HUDEP-2 (cell line): ENCODE data around the gene PYGL.
A peak's percentile ranks its signal among the peaks of the same experiment; 100 is the strongest.
"Not testable (repeated sequence)": the region's sequence is repeated elsewhere in the genome, so short reads cannot be mapped to it uniquely, and the experiment has no call there.

Source experiments
- DNase-seq, 76 experiments: peaks; one replicate each; lab custom pipeline; 2025; ENCODE audit not compliant: unreplicated experiment in 76 of 76; lab: John Stamatoyannopoulos, UW

Gene PYGL

DNA sequence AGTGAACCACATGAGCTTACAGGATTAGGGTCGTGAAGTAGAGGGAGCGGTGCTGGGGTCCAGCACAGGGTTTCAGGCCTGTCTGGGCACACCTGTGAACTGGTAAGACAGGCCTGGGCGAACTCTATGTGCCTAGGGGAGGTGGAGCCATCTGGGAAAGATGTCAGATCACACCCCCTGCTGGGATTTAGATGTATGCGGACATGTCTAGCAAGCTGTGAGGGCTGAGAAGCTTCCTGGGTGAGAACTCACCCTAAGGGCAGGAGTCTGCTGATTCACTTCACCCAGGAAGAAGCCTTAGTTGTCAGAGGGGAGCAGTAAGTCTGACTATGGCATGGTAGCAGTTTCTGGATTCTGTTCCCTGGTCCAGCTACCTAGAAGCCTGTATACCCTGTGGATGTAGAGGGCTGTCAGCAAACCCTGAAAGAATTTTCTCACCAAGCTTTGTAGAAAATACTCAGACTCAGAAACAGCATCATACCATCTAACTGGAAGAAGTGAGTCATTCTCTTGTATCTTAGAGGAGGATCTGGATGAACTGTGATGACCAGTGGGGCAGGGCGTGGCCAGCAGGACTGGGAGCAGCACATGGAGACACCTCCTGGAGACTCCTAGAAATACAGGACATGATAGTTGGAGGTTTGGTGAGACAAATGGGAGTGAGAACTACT lies 11.2 kb upstream of the PYGL start:
- peak in 72 of 76 experiments; percentile 3 to 84 (median 63) for DNase-seq

DNA sequence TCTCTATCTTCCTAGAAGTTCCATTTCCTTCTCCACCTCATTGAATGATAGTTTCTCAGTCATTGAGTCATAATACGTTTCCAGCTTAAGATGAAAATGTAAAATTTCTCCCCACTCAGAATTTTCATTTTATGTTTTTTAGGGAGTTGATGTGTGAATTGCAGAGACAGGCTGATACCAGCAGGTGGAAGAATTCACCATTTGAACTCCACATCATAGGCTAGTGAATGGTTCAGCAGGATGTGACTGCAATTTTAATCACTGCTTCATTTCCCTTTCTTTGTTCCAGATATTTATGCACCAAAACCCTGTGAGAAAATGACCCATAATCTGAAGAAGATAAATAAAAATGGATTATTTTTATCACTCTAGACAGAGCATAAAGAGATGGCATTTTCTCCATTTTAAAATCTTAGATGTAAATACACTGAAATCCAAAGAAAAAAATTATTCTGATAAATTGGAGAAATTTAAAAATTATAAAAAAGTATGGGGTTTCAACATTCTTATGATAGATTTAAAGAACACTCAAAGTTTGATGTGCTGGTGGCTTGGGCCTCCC lies 10.6 kb upstream of the PYGL start:
- peak in 5 of 76 experiments; percentile 1 to 23 (median 4) for DNase-seq

DNA sequence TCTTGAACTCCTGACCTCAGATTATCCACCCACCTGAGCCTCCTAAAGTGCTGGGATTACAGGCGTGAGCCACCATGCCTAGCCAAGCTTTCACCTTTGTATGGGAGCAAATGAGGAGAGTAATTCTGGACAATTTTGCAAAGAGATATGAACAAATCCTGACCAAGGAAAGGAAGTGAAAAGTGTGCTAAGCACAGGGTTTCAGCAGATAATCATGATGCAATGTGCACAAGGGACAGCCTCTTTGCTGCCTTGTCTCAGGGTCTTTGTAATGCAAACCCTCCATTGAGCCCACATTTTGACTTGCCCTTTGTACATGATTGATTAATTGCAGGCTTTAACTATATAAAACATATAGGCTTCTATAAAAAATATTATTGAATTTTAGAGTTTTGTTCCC lies 9.2 kb upstream of the PYGL start:
- no peak for DNase-seq

DNA sequence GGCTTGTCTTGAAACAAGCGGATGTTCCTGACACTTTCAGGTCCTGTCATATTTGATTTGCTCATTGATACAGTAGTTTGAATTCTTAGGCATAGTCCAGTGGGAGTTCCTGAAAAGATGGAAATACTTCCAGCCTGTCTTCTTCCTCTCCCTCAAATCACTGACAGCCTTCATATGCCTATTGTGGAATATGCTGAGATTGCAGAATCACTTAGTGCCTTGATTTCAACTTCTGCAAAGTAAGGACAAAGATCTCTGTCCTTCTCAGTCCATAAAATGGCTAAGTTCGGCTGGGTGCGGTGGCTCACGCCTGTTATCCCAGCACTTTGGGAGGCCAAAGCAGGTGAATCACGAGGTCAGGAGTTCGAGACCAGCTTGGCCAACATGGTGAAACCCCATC lies 6.7 kb upstream of the PYGL start:
- DNase-seq = no peak

DNA sequence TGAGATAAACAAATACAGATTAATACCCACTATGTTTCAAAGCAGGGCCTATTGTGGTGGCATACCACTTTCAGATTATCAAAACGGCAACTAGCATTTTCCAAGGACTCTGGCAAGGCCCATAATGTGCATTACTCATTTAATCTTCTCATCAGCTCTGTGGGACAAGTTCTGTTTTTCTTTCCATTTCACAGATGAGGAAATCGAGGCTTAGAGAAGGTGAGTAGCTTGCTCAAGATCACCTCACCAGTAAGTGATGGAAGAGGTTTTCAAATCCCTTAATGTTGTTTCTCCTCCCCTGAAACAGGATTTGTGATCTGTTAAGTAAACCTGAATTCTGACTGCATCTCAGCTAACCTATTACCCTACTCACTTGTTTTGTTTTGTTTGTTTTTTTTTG lies 3.9 kb upstream of the PYGL start:
- no peak for DNase-seq

DNA sequence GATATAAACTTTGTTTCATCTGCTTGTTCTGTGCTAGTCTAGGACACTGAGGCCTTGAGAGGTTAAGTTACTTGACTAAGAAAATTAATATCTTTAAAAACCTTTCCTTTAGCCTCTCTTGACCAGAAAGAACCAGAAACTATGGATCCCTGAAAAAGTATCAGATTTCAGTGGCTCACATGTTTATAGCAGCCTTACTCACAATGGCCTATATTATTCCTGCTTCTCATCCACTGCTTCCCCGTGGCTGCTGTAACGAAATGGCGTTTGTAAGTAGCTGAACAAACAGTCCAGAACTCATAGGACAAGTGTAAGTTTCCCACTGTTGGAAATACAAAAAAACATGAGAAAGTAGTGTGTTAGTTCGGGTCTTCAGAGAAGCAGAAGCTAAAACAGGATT lies 3.2 kb upstream of the PYGL start:
- DNase-seq = no peak

DNA sequence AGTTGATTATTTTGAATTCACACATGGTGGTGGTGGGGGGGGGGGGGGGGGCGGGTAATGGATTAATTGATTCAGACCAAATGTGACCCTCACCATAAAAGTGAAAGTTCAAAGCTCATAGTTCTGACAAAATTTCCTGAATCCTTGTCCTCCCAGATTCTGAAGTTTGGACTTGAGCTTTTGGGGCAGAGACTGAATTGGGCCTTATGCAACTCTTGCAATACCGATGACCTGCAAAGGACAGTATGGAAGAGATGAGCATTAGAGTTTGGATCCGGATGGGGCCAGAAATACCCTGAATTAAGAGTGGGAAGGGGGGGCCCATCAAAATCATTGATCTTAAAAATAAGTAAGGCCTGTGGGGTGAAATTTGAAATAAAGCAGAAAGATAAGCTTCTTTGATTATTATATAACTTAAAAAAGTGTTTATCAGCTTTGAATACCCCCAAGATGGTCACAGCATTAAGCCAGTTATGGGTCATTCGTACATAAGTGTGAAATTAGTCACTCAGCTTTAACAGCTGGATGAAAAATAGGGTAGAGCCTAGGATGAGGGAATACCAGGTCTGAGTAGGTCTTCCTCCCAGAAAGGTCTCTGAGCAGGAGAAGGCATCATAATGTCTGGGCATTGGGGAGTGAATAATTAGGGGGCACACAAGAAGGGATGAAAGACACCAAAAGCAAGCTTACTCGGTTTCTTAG lies 2.1 kb upstream of the PYGL start:
- DNase-seq = no peak

DNA sequence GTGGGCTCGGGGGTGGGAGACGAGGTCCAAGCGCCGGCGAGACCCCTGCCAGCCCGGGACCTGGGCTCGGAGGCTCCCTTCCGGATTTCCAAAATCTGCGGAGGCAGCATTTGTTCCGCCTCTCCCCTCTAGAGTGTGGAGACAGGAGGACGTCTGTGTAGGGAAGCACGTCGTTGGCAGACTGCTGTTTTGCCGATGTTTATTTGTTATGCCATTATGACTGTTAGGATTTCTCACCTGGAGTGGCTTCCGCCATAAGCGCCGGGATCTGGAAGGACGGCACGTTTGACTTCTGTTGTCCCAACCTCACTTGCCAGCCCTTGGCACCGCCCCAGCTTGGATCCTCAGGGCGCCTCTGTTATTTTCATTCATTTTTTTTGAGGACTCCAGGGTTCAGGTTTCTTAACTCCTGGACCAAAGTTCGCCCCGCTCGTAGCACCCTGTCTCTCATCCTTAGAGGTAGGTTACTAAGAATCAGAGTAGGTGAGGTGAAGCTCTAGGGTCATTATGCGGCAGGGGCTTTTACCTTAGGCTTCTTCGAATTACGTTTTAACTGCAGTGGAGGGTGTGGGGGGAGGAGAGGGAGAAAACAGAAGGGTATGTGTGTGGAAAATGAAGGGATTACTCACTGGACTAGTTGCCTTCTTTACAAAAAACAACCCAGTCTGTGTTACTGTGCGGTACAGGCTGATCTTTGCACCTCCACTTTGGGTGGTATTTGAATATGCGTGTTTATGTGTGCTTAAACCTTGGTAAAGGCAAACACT lies 547 bp upstream of the PYGL start:
- peak in 4 of 76 experiments; percentile 14 to 37 (median 27) for DNase-seq

DNA sequence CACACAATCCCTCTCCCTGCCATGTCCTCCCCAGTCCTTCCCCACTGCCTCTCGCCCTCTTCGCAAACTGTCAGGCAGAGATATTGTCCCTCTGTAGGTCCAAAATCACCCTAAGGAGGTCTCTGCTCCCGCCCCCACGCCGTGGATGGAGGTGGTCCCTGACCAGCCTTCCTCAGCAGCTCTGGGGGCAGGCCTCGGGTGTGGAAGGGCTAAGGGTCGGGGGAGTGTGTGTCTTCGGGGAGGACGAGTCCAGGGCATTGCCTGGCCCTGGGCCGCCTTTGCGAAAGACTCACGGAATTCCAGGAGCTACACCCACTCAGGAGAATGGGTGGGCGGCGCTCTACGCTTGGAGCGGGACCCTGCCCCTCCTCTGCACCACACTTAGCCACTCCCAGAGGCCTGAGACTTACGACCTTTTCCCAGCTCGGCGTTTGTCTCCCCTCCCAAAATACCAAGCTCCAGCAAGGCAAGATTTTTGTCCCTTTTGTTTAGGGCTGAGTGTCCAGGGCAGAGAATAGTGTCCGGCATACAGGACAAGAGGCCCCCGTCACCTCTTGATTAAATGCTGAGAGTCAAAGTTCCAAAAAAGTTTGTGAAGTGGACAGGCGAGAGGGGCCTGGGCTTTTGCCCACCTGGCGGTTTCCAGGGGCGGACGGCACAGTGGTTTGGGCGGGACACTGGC lies 881 bp downstream of the PYGL start:
- peak in 3 of 76 experiments; percentile 4 to 20 (median 14) for DNase-seq

DNA sequence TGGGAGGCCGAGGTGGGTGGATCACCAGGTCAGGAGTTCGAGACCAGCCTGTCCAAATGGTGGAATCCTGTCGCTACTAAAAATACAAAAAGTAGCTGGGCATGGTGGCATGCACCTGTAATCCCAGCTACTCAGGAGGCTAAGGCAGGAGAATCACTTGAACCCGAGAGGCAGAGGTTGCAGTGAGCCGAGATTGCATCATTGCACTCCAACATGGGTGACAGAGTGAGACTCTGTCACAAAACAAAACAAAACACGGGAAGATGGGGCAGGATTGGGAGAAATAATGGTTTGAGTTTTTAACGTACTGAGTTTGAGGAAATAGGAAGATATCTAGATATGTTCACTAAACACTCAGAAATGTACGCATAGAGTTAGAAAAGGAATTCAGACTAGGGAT lies 2.6 kb downstream of the PYGL start:
- DNase-seq = not testable (repeated sequence)

DNA sequence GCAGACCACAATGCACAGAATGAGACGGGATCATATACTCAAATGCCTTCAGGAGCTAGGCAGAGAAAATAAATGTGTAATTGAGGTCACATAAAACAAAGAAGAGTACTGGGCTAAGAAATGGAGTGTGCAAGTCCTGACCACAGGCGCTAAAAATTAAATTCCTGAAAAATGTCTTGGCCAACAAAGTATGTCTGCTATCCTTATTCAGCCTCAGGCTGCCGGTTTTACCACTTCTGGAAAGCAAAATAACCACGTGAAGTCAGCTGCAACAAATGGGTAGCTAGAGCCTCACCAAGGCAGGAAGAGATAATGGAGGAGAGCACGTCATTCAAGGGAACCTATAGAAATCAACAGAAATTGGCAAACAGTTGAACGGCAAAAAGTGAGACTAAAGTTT lies 3.1 kb downstream of the PYGL start:
- DNase-seq = no peak

DNA sequence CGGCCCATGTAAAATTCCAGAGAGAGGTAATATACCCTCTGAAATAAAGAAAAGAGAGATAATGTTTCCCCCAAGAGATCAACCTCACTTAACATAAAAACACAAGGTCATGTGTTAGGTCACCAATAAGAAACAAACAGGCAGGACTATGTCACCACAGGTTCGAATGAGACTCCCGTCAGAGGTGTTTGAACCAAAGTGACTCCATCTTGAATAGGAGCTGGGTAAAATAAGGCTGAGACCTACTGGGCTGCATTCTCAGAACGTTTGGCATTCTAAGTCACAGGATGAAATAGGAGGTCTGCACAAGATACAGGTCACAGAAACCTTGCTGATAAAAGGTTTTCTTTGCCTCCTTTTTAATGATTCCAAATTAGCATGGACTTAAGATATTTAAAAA lies 6.5 kb downstream of the PYGL start:
- no peak for DNase-seq

DNA sequence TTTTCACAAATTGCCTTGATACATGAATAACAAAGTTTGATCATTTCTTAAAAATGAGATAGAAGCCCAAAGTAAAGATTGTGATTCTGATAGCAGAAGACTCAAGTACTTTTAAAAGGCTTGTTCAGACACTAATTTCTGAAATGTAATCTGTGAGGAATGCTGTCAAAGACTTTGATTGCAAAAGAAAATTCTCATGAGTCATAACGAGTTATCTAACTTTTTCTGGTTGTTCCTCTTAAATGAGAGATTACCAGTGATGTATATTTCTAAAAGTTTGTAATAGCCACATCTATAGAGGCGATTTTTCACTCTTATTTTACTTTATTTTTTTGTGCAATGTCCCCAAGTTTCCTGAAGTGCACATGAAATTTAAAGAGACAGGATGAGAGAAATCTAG lies 7.0 kb downstream of the PYGL start:
- DNase-seq = no peak

DNA sequence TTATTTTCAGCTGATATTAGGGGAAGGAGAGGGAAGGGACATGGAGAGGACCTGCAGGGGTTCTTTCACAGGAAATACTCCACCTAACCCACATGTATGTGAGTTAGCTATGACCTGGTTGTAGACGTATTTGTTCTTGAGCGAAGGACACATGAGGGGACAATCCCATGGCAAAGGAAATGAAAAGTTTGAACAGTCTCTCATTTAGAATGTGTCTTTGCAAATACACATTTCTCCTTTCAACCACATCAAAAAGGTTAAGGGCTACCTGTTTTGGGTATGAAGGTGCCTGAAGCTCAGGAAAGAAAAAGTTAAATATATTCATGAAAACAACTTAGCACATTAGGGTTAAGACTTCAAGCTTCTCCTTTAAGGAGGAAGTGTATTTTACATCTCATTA lies 7.4 kb downstream of the PYGL start:
- no peak for DNase-seq

DNA sequence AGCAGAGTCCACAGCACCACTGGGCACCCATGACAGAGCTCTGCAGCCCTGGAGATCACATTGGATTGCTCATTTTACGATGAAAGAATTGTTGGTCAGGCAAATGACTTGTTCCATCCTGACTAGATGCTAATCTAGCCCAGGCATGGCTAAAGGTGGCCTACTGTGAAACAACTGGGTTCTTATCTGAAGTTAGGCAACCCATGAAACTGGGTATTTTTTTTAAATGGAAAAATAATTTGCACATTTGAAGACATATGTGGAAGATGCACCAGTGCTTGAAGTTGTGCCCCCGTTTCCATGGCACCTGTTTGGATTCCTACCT lies 8.3 kb downstream of the PYGL start:
- DNase-seq = no peak

DNA sequence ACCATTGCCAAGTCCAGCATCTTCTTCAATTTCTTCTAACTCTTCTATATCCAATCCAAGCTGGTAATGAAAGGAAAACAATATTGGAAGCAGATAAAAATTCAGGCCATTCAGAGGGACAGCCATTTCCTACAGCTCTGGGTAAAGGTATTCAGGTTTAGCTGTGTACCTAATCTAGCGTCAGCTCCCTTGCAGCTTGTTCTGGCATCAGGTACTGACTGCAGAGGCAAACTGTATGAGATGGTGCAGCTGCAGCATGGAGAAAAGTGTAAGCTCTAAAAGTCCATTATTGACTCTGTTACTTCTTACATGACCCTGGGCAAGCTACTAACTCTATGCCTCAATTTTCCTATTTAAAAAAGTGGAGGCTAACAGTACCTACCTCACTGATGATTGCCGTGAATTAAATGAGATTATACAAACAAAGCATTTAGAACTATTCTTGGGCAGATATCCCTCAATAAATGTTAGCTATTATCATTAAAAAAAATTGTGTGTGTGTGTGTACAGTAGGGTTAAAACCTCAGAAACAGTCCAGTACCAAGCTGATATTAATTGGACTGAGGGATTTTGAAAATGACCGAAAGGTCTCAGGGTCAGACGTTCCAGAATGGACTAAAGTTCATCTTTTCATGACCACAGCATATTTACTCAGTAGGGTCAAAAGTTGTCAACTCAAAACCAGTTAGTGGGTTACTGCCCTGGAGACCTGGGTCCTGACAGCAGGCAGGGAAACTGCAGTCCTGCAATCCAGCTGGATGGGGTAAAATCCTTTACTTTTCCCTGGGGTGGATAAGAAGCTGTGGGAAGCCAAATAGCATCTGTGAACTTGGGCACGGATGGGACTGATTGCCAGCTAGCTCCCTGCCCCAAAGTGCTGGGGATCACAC lies 8.9 kb downstream of the PYGL start:
- DNase-seq = no peak

DNA sequence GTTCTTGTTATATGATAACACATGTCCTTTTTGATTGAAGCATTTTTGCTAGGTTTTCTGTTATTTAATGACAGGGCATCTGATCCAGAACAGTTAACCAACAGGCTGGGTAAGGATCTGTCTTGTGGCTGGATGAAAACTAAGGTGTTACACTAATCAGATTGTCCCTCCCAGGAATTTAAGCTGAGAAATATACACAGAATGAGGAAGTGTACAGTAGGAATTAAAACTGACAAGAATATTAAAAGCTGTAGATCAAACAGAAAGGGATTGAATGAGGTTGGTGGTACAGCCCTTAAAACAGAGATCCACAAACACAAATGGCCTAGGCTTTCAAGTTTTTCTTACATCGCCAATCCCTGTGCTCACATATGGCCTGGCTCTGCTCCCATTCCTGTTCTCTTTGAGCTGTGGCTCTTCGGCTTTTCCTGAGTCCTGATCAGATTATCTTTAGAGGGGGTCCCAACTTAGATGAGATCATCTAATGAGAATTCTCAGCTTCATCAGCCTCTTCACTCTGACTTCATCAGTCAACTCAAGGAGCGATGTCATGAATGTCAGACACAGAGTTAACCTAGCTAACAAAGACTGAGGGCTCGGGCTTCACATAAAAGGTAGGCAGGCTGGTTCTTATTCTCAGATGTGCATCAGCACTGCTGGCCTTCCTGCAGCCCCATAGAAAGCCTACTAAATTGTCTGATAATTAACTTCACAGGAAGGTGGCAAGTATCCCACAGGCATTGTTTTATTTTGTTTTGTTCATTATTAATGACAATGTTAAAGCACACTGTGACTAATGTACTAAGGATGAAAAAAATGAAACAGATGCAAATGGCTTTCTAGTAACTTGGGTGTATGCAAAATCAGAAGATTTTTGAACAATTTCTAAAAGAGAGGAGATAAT lies 11.4 kb downstream of the PYGL start:
- no peak for DNase-seq

DNA sequence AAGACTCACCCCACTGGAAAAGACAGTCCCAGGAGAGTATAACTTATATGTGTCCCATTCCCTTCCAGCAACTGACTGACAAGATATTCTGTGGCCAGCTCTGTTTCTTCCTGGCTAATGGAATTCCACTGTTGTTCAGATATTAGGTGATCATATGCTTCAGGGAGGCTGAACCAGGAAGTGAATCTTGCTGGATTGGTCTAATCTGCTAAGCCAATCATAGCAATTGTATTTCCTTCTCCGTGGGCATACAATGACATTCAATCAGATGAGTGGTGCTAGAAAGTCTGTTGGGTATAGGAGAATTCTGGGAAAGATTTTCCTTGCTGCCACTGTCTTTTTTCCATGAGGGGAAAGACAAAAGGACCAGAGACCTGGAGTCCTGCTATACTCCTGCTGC lies 12.1 kb downstream of the PYGL start:
- no peak for DNase-seq

DNA sequence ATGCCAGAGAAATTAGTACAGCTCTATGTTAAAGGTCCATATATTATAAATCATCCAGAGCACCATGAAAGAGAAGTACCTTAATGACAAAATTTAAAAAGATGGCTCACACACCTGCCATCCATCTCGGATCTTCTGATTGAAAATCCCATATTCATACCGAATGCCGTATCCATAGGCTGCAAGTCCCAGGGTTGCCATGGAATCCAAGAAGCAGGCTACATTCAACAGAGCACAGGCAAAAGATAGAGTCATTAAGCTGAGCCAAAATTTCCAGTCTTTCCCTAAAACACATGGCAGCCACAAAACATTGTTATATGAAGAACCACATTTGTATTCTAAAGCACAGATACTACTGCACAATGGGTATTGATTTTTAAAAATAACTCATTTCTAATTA lies 12.7 kb downstream of the PYGL start:
- DNase-seq = no peak
